Pancreas (tissue), 10 donors: Measurements from ENCODE around the gene CRIP3. TPM values are rescaled to one million over a fixed set of nuclear protein-coding genes. Genes with fewer than 3 reads are reported as not detected.

Experiments
- ATAC-seq, 4 donors: fragments of 200-7000 bp; cut with Tn5 transposase; one replicate each; pipeline versions ENCODE4 v1.8.0 to v1.9.1; 2020; ENCODE audit warnings: mild to moderate bottlenecking in 4 of 4, moderate library complexity in 4 of 4
- DNase-seq, 6 donors: peaks; one replicate each; pipeline ENCODE4 v3.0.0-alpha.2; 2020
- FAIRE-seq: peaks from 2 replicates; lab custom pipeline; 2012; peaks lifted over from hg19 to GRCh38; lab: Jason Lieb, UNC
- H3K27ac ChIP-seq, 4 donors: fragments of 200-600 bp; sonication (generic); 1 replicate in 3 of 4; 2 replicates in 1 of 4; pipeline versions ENCODE4 v1.5.0 to v1.8.0; 2020
- H3K27me3 ChIP-seq, 4 donors: fragments of 200-600 bp; one replicate each; pipeline ENCODE4 v1.8.0; 2021
- H3K36me3 ChIP-seq, 3 donors: fragments of 200-600 bp; sonication (generic) in 1 of 3; one replicate each; pipeline versions ENCODE4 v1.5.0 to v1.8.0; 2020 to 2021
- H3K4me1 ChIP-seq, 3 donors: fragments of 200-600 bp; one replicate each; pipeline ENCODE4 v1.8.0; 2021
- H3K4me3 ChIP-seq, 4 donors: fragments of 200-600 bp; sonication (generic) in 2 of 4; one replicate each; pipeline versions ENCODE4 v1.5.0 to v1.8.0; 2020 to 2021
- H3K9me3 ChIP-seq, 4 donors: fragments of 200-600 bp; one replicate each; pipeline ENCODE4 v1.8.0; 2021
- CTCF ChIP-seq, 4 donors: fragments of 200-600 bp; sonication (generic) in 3 of 4; IDR thresholded peaks; one replicate each; pipeline versions ENCODE4 v1.5.0 to v1.8.0; 2021; ENCODE audit warnings: antibody characterized with exemption in 4 of 4
- WGBS, 2 donors: extraction: QIAGEN DNeasy Blood & Tissue Kit; methylation state at CpG; one replicate each; pipeline ENCODE4 v1.1.7; 2013; 5-methylcytosine and 5-hydroxymethylcytosine counted together
- intact Hi-C, 3 donors: fragments of 100-400 bp; cut with DNase I; formaldehyde crosslinking; loops; one replicate each; pipeline versions ENCODE4 v1.11.1 to v1.14.2; 2022
- polyA plus RNA-seq, 2 donors: library from polyadenylated mRNA; stranded (reverse); fragments of 200-250 nt; gene quantifications; one replicate each; pipeline ENCODE4 v1.2.3, GENCODE V29; 2013
- total RNA-seq, 6 donors: library from RNA; stranded (reverse); fragmentation: NEBNext Ultra II Directional in 4 of 6; extraction: Animal tissue kit (Norgen Biotek cat#: 25700) in 4 of 6; gene quantifications; one replicate each; pipeline versions ENCODE4 v1.2.1 to v1.2.4, GENCODE V29; 2021 to 2023
- donor health status: healthy with polysubstance abuse.
- donor health status: DM: no; HTN: no; CAD: no; lungs with moderate emphysema.
- donor health status: DM: no; HTN: no; CAD: no.
- donor health status: control.
- donor health status: control.
- donor health status: Bipolar disorder and iron deficiency.
- donor health status: DM: yes; HTN: yes; CAD: no.
- donor health status: DM: no; HTN: no; CAD: no.
- donor health status: DM: no; HTN: no; CAD: no.
- donor health status: DM: yes; HTN: yes; CAD: no.

CRIP3 gene
- total and polyA plus RNA-seq, 8 donors: 0.46 to 9.7 (median 2.0) TPM

GRCh38 chr6:43313813-43314212 lies 5.2 kb upstream of the CRIP3 start:
- WGBS, 2 donors: 91 to 96% methylated on average over 1 of the region's 1 CpG
- H3K4me1 ChIP-seq: peaks cover 0 to 2% (median 0%) of the 10 kb centered on the region in 3 donors
- no peak overlapping the region for H3K27ac ChIP-seq
- no peak for TF ChIP-seq CTCF (IDR thresholded peaks at IDR 0.05)
- DNase-seq (no peak), FAIRE-seq (no peak), ATAC-seq (no peak)
- intact Hi-C loops: no loop called here
- no peaks in the 10 kb centered on the region for H3K36me3 ChIP-seq
- H3K4me3 ChIP-seq: no peak overlapping the region
- H3K27me3 ChIP-seq: no peaks in the 10 kb centered on the region
- no peaks in the 10 kb centered on the region for H3K9me3 ChIP-seq

- ATAC-seq: no peak
- H3K27ac ChIP-seq: no peak overlapping the region
- no peak overlapping the region for H3K4me3 ChIP-seq
- H3K9me3 ChIP-seq: no peaks in the 10 kb centered on the region
- no peak for FAIRE-seq
- H3K4me1 ChIP-seq: peaks cover 0 to 5% (median 0%) of the 10 kb centered on the region in 3 donors
- no peaks in the 10 kb centered on the region for H3K36me3 ChIP-seq
- no peak for DNase-seq
- intact Hi-C loops: no loop called here
- TF ChIP-seq CTCF (IDR thresholded peaks at IDR 0.05): no peak
- H3K27me3 ChIP-seq: no peaks in the 10 kb centered on the region
- 70 to 84% methylated on average over 3 of the region's 3 CpGs for WGBS, 2 donors
These were observed 3.0 kb upstream of the CRIP3 start for GRCh38 chr6:43311666-43312065.

- Histone ChIP-seq H3K4me1 (peaks cover 0 to 5% (median 0%) of the 10 kb centered on the region in 3 donors), H3K36me3 (no peaks in the 10 kb centered on the region), H3K27ac (no peak overlapping the region), H3K27me3 (no peaks in the 10 kb centered on the region), H3K9me3 (no peaks in the 10 kb centered on the region), H3K4me3 (no peak overlapping the region)
- no peak for FAIRE-seq
- ATAC-seq: no peak
- no peak for TF ChIP-seq CTCF (IDR thresholded peaks at IDR 0.05)
- no peak for DNase-seq
- intact Hi-C loops: no loop called here
These were observed 2.0 kb upstream of the CRIP3 start for GRCh38 chr6:43310624-43311023.

GRCh38 chr6:43310134-43310533 lies 1.5 kb upstream of the CRIP3 start:
- 97 to 100% methylated on average over 2 of the region's 2 CpGs for WGBS, 2 donors
- no peak overlapping the region for H3K27ac ChIP-seq
- H3K4me1 ChIP-seq: peaks cover 0 to 5% (median 0%) of the 10 kb centered on the region in 3 donors
- H3K9me3 ChIP-seq: no peaks in the 10 kb centered on the region
- no peak overlapping the region for H3K4me3 ChIP-seq
- no peaks in the 10 kb centered on the region for H3K36me3 ChIP-seq
- FAIRE-seq (no peak), DNase-seq (no peak), ATAC-seq (no peak)
- intact Hi-C loops: no loop called here
- no peak for TF ChIP-seq CTCF (IDR thresholded peaks at IDR 0.05)
- no peaks in the 10 kb centered on the region for H3K27me3 ChIP-seq

- FAIRE-seq: no peak
- Histone ChIP-seq H3K27me3 (no peaks in the 10 kb centered on the region), H3K9me3 (no peaks in the 10 kb centered on the region), H3K27ac (peak overlapping the region in 2 of 4 donors; percentile 36 to 52), H3K4me1 (peaks cover 0 to 5% (median 0%) of the 10 kb centered on the region in 3 donors), H3K4me3 (peak overlapping the region in 2 of 4 donors; percentile 33 to 48), H3K36me3 (no peaks in the 10 kb centered on the region)
- TF ChIP-seq CTCF (IDR thresholded peaks at IDR 0.05): no peak
- intact Hi-C loops: no loop called here
- 33 to 36% methylated on average over 9 of the region's 9 CpGs for WGBS, 2 donors
- ATAC-seq: peak in 3 of 4 donors; percentile 3 to 20 (median 13)
- DNase-seq: no peak
These were observed 408 bp upstream of the CRIP3 start for GRCh38 chr6:43308990-43309477.
